HEK293T (cell line): Measurements from ENCODE around the gene STAB1.

Experiments
- CTCF ChIA-PET: fragments of 350-600 bp; formaldehyde crosslinking; extraction: SDS; loops from one replicate; lab custom pipeline; 2021; ENCODE audit warnings: antibody characterized with exemption, inconsistent platforms; lab: Yijun Ruan, JAX
- POLR2A ChIA-PET: fragments of 350-600 bp; formaldehyde crosslinking; extraction: SDS; loops from one replicate; lab custom pipeline; 2020; ENCODE audit warnings: antibody characterized with exemption, inconsistent platforms; lab: Yijun Ruan, JAX
- DNase-seq: peaks from one replicate; pipeline ENCODE4 v3.0.0; 2012; ENCODE audit warnings: mixed read lengths; ENCODE audit errors: extremely low spot score
- ARNT ChIP-seq: fragments of 450-650 bp; IDR thresholded peaks from 2 replicates; pipeline ENCODE4 v1.6.1; 2017; ENCODE audit warnings: mild to moderate bottlenecking
- BHLHE40 ChIP-seq: fragments of 450-650 bp; IDR thresholded peaks from 2 replicates; pipeline ENCODE4 v1.6.1; 2016; ENCODE audit warnings: mild to moderate bottlenecking, moderate library complexity, borderline replicate concordance
- CTBP1 ChIP-seq: fragments of 450-650 bp; IDR thresholded peaks from 2 replicates; pipeline ENCODE4 v1.6.1; 2016; ENCODE audit warnings: borderline replicate concordance
- ELF4 ChIP-seq: fragments of 450-650 bp; IDR thresholded peaks from 2 replicates; pipeline ENCODE4 v1.6.1; 2017; ENCODE audit warnings: antibody characterized with exemption
- FOXA1 ChIP-seq: fragments of 450-650 bp; IDR thresholded peaks from 2 replicates; pipeline ENCODE4 v1.6.1; 2016; ENCODE audit warnings: mild to moderate bottlenecking
- FOXK2 ChIP-seq: fragments of 450-650 bp; IDR thresholded peaks from 2 replicates; pipeline ENCODE4 v1.6.1; 2016; ENCODE audit warnings: mild to moderate bottlenecking
- FOXM1 ChIP-seq: fragments of 450-650 bp; IDR thresholded peaks from 2 replicates; pipeline ENCODE4 v1.6.1; 2017; ENCODE audit warnings: mild to moderate bottlenecking, borderline replicate concordance
- HDGF ChIP-seq: fragments of 450-650 bp; IDR thresholded peaks from 2 replicates; pipeline ENCODE4 v1.6.1; 2017; ENCODE audit warnings: antibody characterized with exemption, borderline replicate concordance
- L3MBTL2 ChIP-seq: fragments of 450-650 bp; conservative IDR thresholded peaks from 2 replicates; pipeline ENCODE4 v1.6.1; 2016; ENCODE audit warnings: mild to moderate bottlenecking
- LEF1 ChIP-seq: fragments of 450-650 bp; IDR thresholded peaks from 2 replicates; pipeline ENCODE4 v1.6.1; 2017; ENCODE audit warnings: mild to moderate bottlenecking, borderline replicate concordance
- NFRKB ChIP-seq: fragments of 450-650 bp; IDR thresholded peaks from 2 replicates; pipeline ENCODE4 v1.6.1; 2016; ENCODE audit warnings: mild to moderate bottlenecking, moderate library complexity
- PKNOX1 ChIP-seq: fragments of 450-650 bp; IDR thresholded peaks from 2 replicates; pipeline ENCODE4 v1.6.1; 2016
- SP1 ChIP-seq: fragments of 450-650 bp; IDR thresholded peaks from 2 replicates; pipeline ENCODE4 v1.6.1; 2017
- SUZ12 ChIP-seq: fragments of 450-650 bp; IDR thresholded peaks from 2 replicates; pipeline ENCODE4 v1.6.1; 2016; ENCODE audit warnings: mild to moderate bottlenecking
- TARDBP ChIP-seq: fragments of 450-650 bp; IDR thresholded peaks from 2 replicates; pipeline ENCODE4 v1.6.1; 2016
- ZNF384 ChIP-seq: fragments of 450-650 bp; IDR thresholded peaks from 2 replicates; pipeline ENCODE4 v1.6.1; 2016

Gene STAB1

GRCh38 chr3:52511509-52511908 is 16.4 kb downstream of the STAB1 start:
- TF ChIP-seq NFRKB (no peak), LEF1 (no peak), HDGF (no peak), CTBP1 (no peak)
- ChIA-PET CTCF (no interaction called here), POLR2A (no interaction called here)
- no peak for DNase-seq

DNA sequence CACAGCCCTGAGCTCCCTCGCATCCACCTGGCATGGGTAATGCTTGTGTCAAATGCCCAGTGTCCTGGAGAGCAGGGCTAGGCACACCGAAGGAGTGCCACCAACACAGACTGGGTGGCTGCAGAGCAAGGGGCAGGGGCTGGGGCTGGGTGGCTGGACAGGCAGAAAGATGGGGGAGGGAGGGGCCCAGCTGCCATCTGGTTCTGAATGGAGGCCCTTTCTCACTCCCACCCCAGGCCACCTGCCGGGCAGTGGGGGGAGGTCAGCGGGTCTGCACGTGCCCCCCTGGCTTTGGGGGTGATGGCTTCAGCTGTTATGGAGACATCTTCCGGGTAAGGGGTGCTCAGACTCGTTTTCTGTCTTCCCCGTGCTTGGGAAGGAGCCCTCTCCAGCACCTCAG is 17.0 kb downstream of the STAB1 start:
- no peak for DNase-seq
- TF ChIP-seq ARNT: no peak
- no peak for TF ChIP-seq SP1
- TF ChIP-seq FOXA1: no peak
- TF ChIP-seq SUZ12: no peak
- TF ChIP-seq TARDBP: no peak
- no peak for TF ChIP-seq PKNOX1
- no peak for TF ChIP-seq ELF4
- no peak for TF ChIP-seq L3MBTL2
- no peak for TF ChIP-seq CTBP1
- POLR2A ChIA-PET: no interaction called here
- CTCF ChIA-PET: no interaction called here

- POLR2A ChIA-PET: no interaction called here
- no peak for DNase-seq
- CTCF ChIA-PET: no interaction called here
- no peak for TF ChIP-seq L3MBTL2
- no peak for TF ChIP-seq FOXA1
- no peak for TF ChIP-seq FOXK2
- TF ChIP-seq TARDBP: no peak
- TF ChIP-seq CTBP1: no peak
- no peak for TF ChIP-seq ELF4
- TF ChIP-seq SP1: no peak
- TF ChIP-seq ARNT: no peak
- no peak for TF ChIP-seq PKNOX1
- no peak for TF ChIP-seq ZNF384
Measured at GRCh38 chr3:52512727-52513126, 17.6 kb downstream of the STAB1 start.

- CTCF ChIA-PET: no interaction called here
- no peak for TF ChIP-seq FOXA1
- TF ChIP-seq SP1: no peak
- TF ChIP-seq SUZ12: no peak
- TF ChIP-seq BHLHE40: no peak
- no peak for TF ChIP-seq FOXM1
- no peak for TF ChIP-seq ARNT
- no peak for TF ChIP-seq PKNOX1
- TF ChIP-seq ZNF384: no peak
- no peak for TF ChIP-seq TARDBP
- no peak for TF ChIP-seq ELF4
- no peak for TF ChIP-seq HDGF
- no peak for TF ChIP-seq LEF1
- TF ChIP-seq CTBP1: no peak
- no peak for TF ChIP-seq NFRKB
- TF ChIP-seq L3MBTL2: no peak
- TF ChIP-seq FOXK2: no peak
- no peak for DNase-seq
- POLR2A ChIA-PET: no interaction called here
Measured at GRCh38 chr3:52513281-52513680, 18.1 kb downstream of the STAB1 start.

GRCh38 chr3:52514576-52514975 is 19.4 kb downstream of the STAB1 start:
- ChIA-PET CTCF (no interaction called here), POLR2A (no interaction called here)
- DNase-seq: no peak
- TF ChIP-seq ARNT: no peak
- no peak for TF ChIP-seq CTBP1
- no peak for TF ChIP-seq SUZ12
- TF ChIP-seq PKNOX1: no peak
- TF ChIP-seq FOXK2: no peak
- no peak for TF ChIP-seq LEF1

GRCh38 chr3:52515192-52515591 is 20.1 kb downstream of the STAB1 start:
- CTCF ChIA-PET: no interaction called here
- no peak for DNase-seq

More at GRCh38 chr3:52515192-52515591, 20.1 kb downstream of the STAB1 start:
- POLR2A ChIA-PET: interaction anchor here (1.4 kb wide), 1 partner anchor 21 kb away, joined by 3 read pairs; the partner anchor contains the start of gene UQCC5
- TF ChIP-seq ZNF384 (no peak), HDGF (no peak), L3MBTL2 (no peak), SP1 (no peak), SUZ12 (no peak), FOXM1 (no peak), FOXA1 (no peak), CTBP1 (no peak), ARNT (no peak), FOXK2 (no peak), PKNOX1 (no peak), NFRKB (no peak), LEF1 (no peak), ELF4 (no peak), TARDBP (no peak), BHLHE40 (no peak)
